ENCODE data around the gene PGAM2. TPM values are rescaled to one million over a fixed set of nuclear protein-coding genes. Genes with fewer than 3 reads are reported as not detected.

The PGAM2 gene
- total and polyA plus RNA-seq, 2 of the 13 experiments (the other 11 are each of a cell fraction or from before 2014, with no cell fraction given): 0.22 TPM; not detected in 1

DNA sequence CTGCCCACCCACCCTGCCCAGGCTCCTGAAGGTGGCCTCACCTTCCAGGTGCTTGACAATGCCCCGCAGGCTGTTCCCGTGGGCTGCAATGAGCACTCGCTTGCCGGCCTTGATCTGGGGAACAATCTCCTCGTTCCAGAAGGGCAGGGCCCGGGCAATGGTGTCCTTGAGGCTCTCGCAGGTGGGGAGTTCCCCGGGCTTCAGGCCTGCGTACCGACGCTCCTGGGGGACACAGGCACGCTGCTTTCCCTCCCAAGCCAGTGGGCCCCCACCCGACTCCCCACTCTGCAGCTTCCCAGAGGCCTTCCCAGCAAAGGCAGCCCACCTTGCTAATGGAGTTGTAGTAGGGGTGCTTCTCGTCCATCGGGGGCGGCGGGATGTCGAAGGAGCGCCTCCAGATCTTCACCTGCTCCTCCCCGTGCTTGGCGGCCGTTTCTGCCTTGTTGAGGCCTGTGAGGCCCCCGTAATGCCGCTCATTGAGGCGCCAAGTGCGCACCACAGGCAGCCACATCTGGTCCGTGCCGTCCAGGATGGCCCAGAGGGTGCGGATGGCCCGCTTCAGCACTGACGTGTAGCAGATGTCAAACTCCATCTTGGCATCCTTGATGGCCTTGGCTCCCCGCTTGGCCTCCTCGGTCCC is 456 bp downstream of the PGAM2 start (continued):
- TF ChIP-seq KDM2A (CRISPR knock-in tag; IDR thresholded peaks at IDR 0.05; ENCODE audit: borderline replicate concordance, low read depth) (0 out of 2 replicates have a peak, but pooled peaks have one; percentile 12), POLR2G (IDR thresholded peaks at IDR 0.05; ENCODE audit: low read depth, low read length) (peak; percentile 31; the same call in 1 of the 2 replicates), AGO2 (optimal IDR thresholded peaks at IDR 0.05; ENCODE audit: low read depth, low read length) (peak; percentile 96), RORA (CRISPR knock-in tag; IDR thresholded peaks at IDR 0.05) (no peak), FOXK1 (CRISPR knock-in tag; IDR thresholded peaks at IDR 0.05; ENCODE audit: borderline replicate concordance, low read depth) (no peak)
- TF ChIP-seq, protein P1, sequence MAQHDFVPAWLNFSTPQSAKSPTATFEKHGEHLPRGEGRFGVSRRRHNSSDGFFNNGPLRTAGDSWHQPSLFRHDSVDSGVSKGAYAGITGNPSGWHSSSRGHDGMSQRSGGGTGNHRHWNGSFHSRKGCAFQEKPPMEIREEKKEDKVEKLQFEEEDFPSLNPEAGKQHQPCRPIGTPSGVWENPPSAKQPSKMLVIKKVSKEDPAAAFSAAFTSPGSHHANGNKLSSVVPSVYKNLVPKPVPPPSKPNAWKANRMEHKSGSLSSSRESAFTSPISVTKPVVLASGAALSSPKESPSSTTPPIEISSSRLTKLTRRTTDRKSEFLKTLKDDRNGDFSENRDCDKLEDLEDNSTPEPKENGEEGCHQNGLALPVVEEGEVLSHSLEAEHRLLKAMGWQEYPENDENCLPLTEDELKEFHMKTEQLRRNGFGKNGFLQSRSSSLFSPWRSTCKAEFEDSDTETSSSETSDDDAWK (CRISPR knock-in tag; IDR thresholded peaks at IDR 0.05): no peak

DNA sequence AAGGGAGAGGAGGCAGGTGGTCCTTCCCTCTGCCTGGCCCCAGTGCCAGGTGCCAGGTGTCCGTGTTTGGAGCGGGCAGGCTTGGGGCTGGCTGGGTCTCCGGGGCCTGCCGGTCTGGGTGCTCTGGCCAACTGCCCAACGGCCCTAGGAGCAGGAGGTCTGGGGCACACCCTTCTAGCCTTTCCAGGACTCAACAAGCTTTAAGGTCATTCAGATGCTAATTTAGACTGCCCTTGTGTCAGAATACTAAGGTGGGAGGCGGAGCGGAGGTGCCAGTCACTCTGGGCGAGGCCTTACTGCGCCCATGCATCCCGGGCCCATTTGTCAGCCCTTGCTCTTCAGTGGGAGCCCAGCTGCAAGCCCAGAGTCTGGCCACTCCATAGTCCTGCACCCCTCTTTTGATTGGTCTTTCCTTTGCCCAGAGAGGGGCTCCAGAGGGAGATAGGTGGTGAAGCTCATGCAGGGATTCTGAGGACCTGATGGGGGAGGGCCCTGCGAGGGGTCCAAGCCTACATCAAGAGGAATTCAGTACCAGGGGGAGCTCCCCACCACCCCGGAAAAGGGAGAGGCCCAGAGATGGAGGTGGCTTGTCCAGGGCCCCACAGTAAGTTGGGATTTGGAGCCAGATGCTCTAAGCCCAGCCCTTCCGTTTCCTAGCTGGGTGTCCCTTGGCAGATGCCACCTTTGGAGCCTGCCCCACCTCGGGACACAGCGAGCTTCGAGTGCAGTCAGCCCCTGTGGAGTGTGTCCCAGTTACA is 1.3 kb downstream of the PGAM2 start:
- Histone ChIP-seq H3K27me3 (ENCODE audit: control insufficient read depth in 1 of 2, insufficient read depth in 2 of 2, low read length in 2 of 2) (no peaks in the 10 kb centered on the region), H3K9ac (ENCODE audit: insufficient read depth, low read depth, low read length) (no peak overlapping the region), H4K20me1 (ENCODE audit: insufficient read depth, low read length) (no peaks in the 10 kb centered on the region), H3K79me2 (ENCODE audit: insufficient read depth, low read length) (no peaks in the 10 kb centered on the region), H3K9me3 (ENCODE audit: low read length) (no peaks in the 10 kb centered on the region), H3K4me3 (replicated peaks in 1 of 3; ENCODE audit: insufficient read depth in 1 of 3, low read depth in 2 of 3, low read length in 3 of 3) (no peak overlapping the region), H3K27ac (ENCODE audit: extremely low read length, insufficient read depth, low read length) (no peak overlapping the region), H3K4me1 (ENCODE audit: insufficient read depth, low read length) (peaks cover 65% of the 10 kb centered on the region), H2AFZ (ENCODE audit: low read length) (no peak overlapping the region), H3K4me2 (ENCODE audit: low read depth, low read length) (no peak overlapping the region; the same call in 1 of the 2 replicates), H3K36me3 (replicated peaks in 1 of 2; ENCODE audit: control insufficient read depth in 1 of 2, insufficient read depth in 2 of 2, low read length in 2 of 2) (peaks cover 12 to 20% of the 10 kb centered on the region in 2 experiments; a peak in 4 of 5 replicates)
- POLR2A ChIA-PET: interaction anchor here (0.9 kb wide), 1 partner anchor 20 kb away, joined by 3 read pairs; the partner anchor contains the start of gene DBNL
- CTCF ChIA-PET (ENCODE audit: low intra/inter-chr PET ratio, low total read pairs): no interaction called here
- 55% methylated on average over 10 of the region's 16 CpGs for WGBS (ENCODE audit: low lambda C conversion rate)
- intact Hi-C loops (cut with micrococcal nuclease; ENCODE audit: unreplicated experiment): no loop called here
- BruUV-seq (replicated peaks): no TSS peak
- ATAC-seq: peak; percentile 1; the same call in 1 of the 3 replicates
- DNase-seq (ENCODE audit: low spot score): no peak
- in situ Hi-C loops (cut with HindIII; ENCODE audit: extremely low pct_ligation_motif_present, low pct_unique_long_range_greater_than_20kb): no loop called here
- FAIRE-seq: no peak
- TF ChIP-seq AGO2 (optimal IDR thresholded peaks at IDR 0.05; ENCODE audit: low read depth, low read length) (peak; percentile 81), NPAS2 (CRISPR knock-in tag; IDR thresholded peaks at IDR 0.05; ENCODE audit: borderline replicate concordance) (0 out of 2 replicates have a peak, but pooled peaks have one; percentile 31), POLR2AphosphoS5 (IDR thresholded peaks at IDR 0.05; ENCODE audit: low read depth, low read length) (0 out of 2 replicates have a peak, but pooled peaks have one; percentile 1), RBM22 (optimal IDR thresholded peaks at IDR 0.05; ENCODE audit: low read length) (peak; percentile 29), CENPX (CRISPR knock-in tag; IDR thresholded peaks at IDR 0.05) (no peak), POLR2G (IDR thresholded peaks at IDR 0.05; ENCODE audit: low read depth, low read length) (0 out of 2 replicates have a peak, but pooled peaks have one; percentile 59), TBL1XR1 (IDR thresholded peaks at IDR 0.05; ENCODE audit: borderline replicate concordance, low read length, partially characterized antibody) (no peak)

Measured in HepG2 (cell line).